Panc1 (cell line): ENCODE measurements around the gene BLVRA. TPM values are rescaled to one million over a fixed set of nuclear protein-coding genes. Genes with fewer than 3 reads are reported as not detected.

Experiments used
- ATAC-seq: fragments of 200-7000 bp; cut with Tn5 transposase; 2 replicates; pipeline ENCODE4 v1.9.1; 2020; ENCODE audit warnings: mild to moderate bottlenecking, moderate library complexity
- BruUV-seq: library from RNA; stranded (reverse); fragments of 400-500 nt; replicated peaks from 2 replicates; lab custom pipeline; 2021; lab: Mats Ljungman, UMichigan
- CTCF ChIA-PET: fragments of 300-600 bp; sonication (Branson Sonifier 250); formaldehyde crosslinking; loops from one replicate; lab custom pipeline; 2022; ENCODE audit warnings: antibody characterized with exemption; lab: Charles Lee
- POLR2A ChIA-PET: fragments of 300-600 bp; sonication (Branson Sonifier 250); formaldehyde crosslinking; loops from one replicate; lab custom pipeline; 2022; ENCODE audit warnings: antibody characterized with exemption; lab: Charles Lee
- DNase-seq: peaks from one replicate; pipeline ENCODE4 v3.0.0-alpha.2; 2010; ENCODE audit warnings: low read depth, low spot score
- H3K27ac ChIP-seq: 2 replicates; pipeline ENCODE4 v1.5.1; 2011; ENCODE audit warnings: mild to moderate bottlenecking, low read length, inconsistent platforms
- H3K27me3 ChIP-seq: fragments of 200-500 bp; sonication (Bioruptor generic); 2 replicates; pipeline ENCODE4 v1.6.0; 2014; ENCODE audit warnings: low read length, inconsistent platforms; ENCODE audit not compliant: control insufficient read depth, insufficient read depth
- H3K36me3 ChIP-seq: fragments of 200-500 bp; sonication (Bioruptor generic); 2 replicates; pipeline ENCODE4 v1.5.1; 2014; ENCODE audit warnings: inconsistent platforms, mild to moderate bottlenecking, low read length, moderate library complexity; ENCODE audit not compliant: control insufficient read depth, insufficient read depth
- H3K4me1 ChIP-seq: 2 replicates; pipeline ENCODE4 v1.5.1; 2011; ENCODE audit warnings: inconsistent platforms, mild to moderate bottlenecking, low read length, moderate library complexity; ENCODE audit not compliant: control insufficient read depth, insufficient read depth
- H3K4me3 ChIP-seq, 2 experiments: 2 replicates each; pipeline ENCODE4 v1.5.1; 2011 to 2012; ENCODE audit warnings: low read depth in 2 of 2, low read length in 2 of 2, mild to moderate bottlenecking in 2 of 2, inconsistent platforms in 1 of 2, moderate library complexity in 1 of 2
- H3K9me3 ChIP-seq: fragments of 200-500 bp; sonication (Bioruptor generic); 2 replicates; pipeline ENCODE4 v1.5.1; 2014; ENCODE audit warnings: low read depth, mild to moderate bottlenecking, inconsistent platforms, low read length, moderate library complexity; ENCODE audit not compliant: control insufficient read depth, insufficient read depth
- POLR2AphosphoS5 ChIP-seq: IDR thresholded peaks from 2 replicates; pipeline ENCODE4 v1.6.1; 2012; ENCODE audit warnings: mild to moderate bottlenecking, low read depth, low read length, moderate library complexity
- SIN3A ChIP-seq: IDR thresholded peaks from 2 replicates; pipeline ENCODE4 v1.6.1; 2012; ENCODE audit warnings: low read depth, mild to moderate bottlenecking, low read length, moderate library complexity, borderline replicate concordance; ENCODE audit not compliant: insufficient read depth
- TCF7L2 ChIP-seq: IDR thresholded peaks from 2 replicates; pipeline ENCODE4 v1.6.1; 2011; ENCODE audit warnings: mild to moderate bottlenecking, low read depth, low read length, inconsistent platforms
- in situ Hi-C: cut with HindIII; loops from 2 replicates; pipeline ENCODE4 v1.10.0; 2016; ENCODE audit warnings: low sequenced_read_pairs, low pct_unique_long_range_greater_than_20kb
- intact Hi-C: fragments of 100-400 bp; cut with micrococcal nuclease; formaldehyde crosslinking; loops from one replicate; pipeline ENCODE4 v1.10.0; 2022; ENCODE audit not compliant: unreplicated experiment
- total RNA-seq: library from RNA; stranded (reverse); gene quantifications from one replicate; pipeline ENCODE4 v1.2.1, GENCODE V29; 2021; ENCODE audit not compliant: unreplicated experiment
- TF ChIP-seq, protein P1 (sequence below): fragments of 450-650 bp; IDR thresholded peaks from 2 replicates; pipeline ENCODE4 v1.5.1; 2017; ENCODE audit warnings: mild to moderate bottlenecking
- TF ChIP-seq, protein P2 (sequence below), 2 experiments: IDR thresholded peaks; 2 replicates each; pipeline ENCODE4 v1.6.1; 2011 to 2012; ENCODE audit warnings: low read depth in 2 of 2, control low read depth in 1 of 2, low read length in 1 of 2, mild to moderate bottlenecking in 1 of 2, moderate library complexity in 1 of 2; ENCODE audit not compliant: insufficient read depth in 1 of 2

The BLVRA gene
- total RNA-seq, 1 experiment from 2014 or later: 85.5 TPM

DNA sequence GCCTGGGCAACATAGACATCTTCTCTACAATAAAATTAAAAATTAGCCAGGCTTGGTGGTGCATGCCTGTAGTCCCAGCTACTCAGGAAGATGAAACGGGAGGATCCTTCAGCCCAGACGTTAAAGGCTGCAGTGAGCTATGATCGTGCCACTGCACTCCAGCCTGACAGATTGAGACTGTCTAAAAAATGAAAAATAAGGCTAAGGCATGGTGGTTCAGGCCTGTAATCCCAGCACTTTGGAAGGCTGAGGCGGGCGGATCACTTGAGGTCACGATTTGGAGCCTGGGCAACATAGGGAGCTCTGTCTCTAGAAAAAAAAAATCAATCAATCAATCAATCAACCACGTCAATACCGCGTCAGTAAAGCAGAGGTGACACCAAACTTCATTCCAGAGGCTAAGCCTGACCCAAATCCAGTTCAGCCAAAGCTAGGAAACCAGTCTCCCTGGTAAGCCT lies 79.8 kb downstream of the BLVRA start:
- peak overlapping the region in 1 of 2 experiments; percentile 45; a peak in 1 of 4 replicates for H3K4me3 ChIP-seq
- in situ Hi-C loops: no loop called here

DNA sequence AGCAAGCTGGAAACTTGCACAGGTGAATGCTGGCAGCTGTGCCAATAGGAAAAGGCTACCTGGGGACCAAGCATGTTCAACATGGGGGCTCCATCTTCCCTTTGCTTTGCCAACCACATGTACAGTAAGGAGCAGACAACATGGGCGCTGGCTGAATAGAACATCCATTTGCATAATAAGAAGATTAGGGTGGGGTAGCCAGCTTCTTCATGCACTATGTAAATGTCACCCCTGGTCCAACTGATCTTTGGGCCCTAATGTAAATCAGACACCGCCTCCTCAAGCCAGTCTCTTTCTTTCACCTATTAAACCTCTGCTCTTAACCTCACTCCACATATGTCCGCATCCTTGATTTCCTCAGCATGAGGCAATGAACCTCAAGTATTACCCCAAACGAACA lies 84.8 kb downstream of the BLVRA start:
- no peaks in the 10 kb centered on the region for H3K9me3 ChIP-seq
- H3K4me3 ChIP-seq: no peak overlapping the region
- no peaks in the 10 kb centered on the region for H3K36me3 ChIP-seq
- ATAC-seq (no peak), DNase-seq (no peak)
- H3K4me1 ChIP-seq: no peaks in the 10 kb centered on the region
- ChIA-PET POLR2A (no interaction called here), CTCF (interaction anchor here (0.6 kb wide), 1 partner anchor 47 kb away, joined by 4 read pairs; no protein-coding TSS in a partner anchor)
- intact Hi-C loops (no loop called here), in situ Hi-C loops (no loop called here)
- no peaks in the 10 kb centered on the region; the same call in 1 of the 2 replicates for H3K27me3 ChIP-seq
- BruUV-seq: no TSS peak
- TF ChIP-seq TCF7L2 (no peak), POLR2AphosphoS5 (no peak), SIN3A (no peak)
- TF ChIP-seq, protein P1, sequence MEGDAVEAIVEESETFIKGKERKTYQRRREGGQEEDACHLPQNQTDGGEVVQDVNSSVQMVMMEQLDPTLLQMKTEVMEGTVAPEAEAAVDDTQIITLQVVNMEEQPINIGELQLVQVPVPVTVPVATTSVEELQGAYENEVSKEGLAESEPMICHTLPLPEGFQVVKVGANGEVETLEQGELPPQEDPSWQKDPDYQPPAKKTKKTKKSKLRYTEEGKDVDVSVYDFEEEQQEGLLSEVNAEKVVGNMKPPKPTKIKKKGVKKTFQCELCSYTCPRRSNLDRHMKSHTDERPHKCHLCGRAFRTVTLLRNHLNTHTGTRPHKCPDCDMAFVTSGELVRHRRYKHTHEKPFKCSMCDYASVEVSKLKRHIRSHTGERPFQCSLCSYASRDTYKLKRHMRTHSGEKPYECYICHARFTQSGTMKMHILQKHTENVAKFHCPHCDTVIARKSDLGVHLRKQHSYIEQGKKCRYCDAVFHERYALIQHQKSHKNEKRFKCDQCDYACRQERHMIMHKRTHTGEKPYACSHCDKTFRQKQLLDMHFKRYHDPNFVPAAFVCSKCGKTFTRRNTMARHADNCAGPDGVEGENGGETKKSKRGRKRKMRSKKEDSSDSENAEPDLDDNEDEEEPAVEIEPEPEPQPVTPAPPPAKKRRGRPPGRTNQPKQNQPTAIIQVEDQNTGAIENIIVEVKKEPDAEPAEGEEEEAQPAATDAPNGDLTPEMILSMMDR: no peak
- TF ChIP-seq, protein P2, sequence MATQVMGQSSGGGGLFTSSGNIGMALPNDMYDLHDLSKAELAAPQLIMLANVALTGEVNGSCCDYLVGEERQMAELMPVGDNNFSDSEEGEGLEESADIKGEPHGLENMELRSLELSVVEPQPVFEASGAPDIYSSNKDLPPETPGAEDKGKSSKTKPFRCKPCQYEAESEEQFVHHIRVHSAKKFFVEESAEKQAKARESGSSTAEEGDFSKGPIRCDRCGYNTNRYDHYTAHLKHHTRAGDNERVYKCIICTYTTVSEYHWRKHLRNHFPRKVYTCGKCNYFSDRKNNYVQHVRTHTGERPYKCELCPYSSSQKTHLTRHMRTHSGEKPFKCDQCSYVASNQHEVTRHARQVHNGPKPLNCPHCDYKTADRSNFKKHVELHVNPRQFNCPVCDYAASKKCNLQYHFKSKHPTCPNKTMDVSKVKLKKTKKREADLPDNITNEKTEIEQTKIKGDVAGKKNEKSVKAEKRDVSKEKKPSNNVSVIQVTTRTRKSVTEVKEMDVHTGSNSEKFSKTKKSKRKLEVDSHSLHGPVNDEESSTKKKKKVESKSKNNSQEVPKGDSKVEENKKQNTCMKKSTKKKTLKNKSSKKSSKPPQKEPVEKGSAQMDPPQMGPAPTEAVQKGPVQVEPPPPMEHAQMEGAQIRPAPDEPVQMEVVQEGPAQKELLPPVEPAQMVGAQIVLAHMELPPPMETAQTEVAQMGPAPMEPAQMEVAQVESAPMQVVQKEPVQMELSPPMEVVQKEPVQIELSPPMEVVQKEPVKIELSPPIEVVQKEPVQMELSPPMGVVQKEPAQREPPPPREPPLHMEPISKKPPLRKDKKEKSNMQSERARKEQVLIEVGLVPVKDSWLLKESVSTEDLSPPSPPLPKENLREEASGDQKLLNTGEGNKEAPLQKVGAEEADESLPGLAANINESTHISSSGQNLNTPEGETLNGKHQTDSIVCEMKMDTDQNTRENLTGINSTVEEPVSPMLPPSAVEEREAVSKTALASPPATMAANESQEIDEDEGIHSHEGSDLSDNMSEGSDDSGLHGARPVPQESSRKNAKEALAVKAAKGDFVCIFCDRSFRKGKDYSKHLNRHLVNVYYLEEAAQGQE (IDR thresholded peaks at IDR 0.05; ENCODE audit: insufficient read depth in 1 of 2, low read depth in 2 of 2, low read length in 1 of 2): no peak
- no peak overlapping the region for H3K27ac ChIP-seq

More for the DNA sequence above, 79.8 kb downstream of the BLVRA start:
- intact Hi-C loops: loop anchor here (2.0 to 5.0 kb wide), 2 partner anchors 111 to 255 kb away; partner anchors contain the start of genes COA1 and STK17A
- POLR2A ChIA-PET: no interaction called here
- peak overlapping the region; percentile 37; the same call in 1 of the 2 replicates for H3K27ac ChIP-seq
- TF ChIP-seq, protein P1: no peak
- TF ChIP-seq SIN3A (no peak), POLR2AphosphoS5 (no peak), TCF7L2 (no peak)
- TF ChIP-seq, protein P2 (IDR thresholded peaks at IDR 0.05; ENCODE audit: insufficient read depth in 1 of 2, low read depth in 2 of 2, low read length in 1 of 2): no peak
- ATAC-seq (peak; percentile 44; the same call in 1 of the 2 replicates), DNase-seq (no peak)
- no peaks in the 10 kb centered on the region for H3K4me1 ChIP-seq
- no peaks in the 10 kb centered on the region for H3K9me3 ChIP-seq
- no TSS peak for BruUV-seq
- H3K36me3 ChIP-seq: no peaks in the 10 kb centered on the region
- CTCF ChIA-PET: interaction anchor here (0.5 to 2.3 kb wide), 6 partner anchors 77 to 1606 kb away, joined by 3 to 29 read pairs (median 4); partner anchors contain the start of gene STK17A
- H3K27me3 ChIP-seq: no peaks in the 10 kb centered on the region; the same call in 1 of the 2 replicates
